ENCODE data around the gene CENPT.
"Not testable (repeated sequence)": the region's sequence is repeated elsewhere in the genome, so short reads cannot be mapped to it uniquely, and the experiment has no call there.

Gene CENPT

DNA sequence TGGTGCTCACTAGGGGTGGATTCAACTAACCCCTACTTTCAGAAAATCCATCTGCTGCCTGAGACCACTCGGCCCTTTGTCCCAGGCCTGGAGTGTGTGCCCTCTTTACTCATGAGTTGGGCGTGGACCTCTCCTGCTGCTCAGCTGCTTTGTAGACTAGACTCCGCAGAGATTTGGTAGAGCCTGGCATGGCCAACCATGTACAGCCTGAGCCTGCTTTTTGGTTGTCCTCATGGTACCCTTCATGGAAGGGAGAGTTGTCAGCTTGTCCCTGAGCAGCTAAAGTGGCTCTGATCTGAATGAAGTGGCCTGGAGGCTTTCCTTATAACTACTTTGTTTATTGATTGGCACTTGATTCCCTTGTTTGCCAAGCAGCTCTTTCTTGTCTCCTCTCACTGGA lies 26.9 kb upstream of the CENPT start:
- H3K4me1 ChIP-seq (ENCODE audit: control insufficient read depth, insufficient read depth, low read length): peaks cover 29% of the 10 kb centered on the region
- peaks cover 39 to 43% of the 10 kb centered on the region in 2 donors for H3K36me3 ChIP-seq (ENCODE audit: control insufficient read depth in 2 of 2, insufficient read depth in 2 of 2, low read length in 2 of 2)
- no peaks in the 10 kb centered on the region for H3K27me3 ChIP-seq (ENCODE audit: control insufficient read depth in 1 of 2, insufficient read depth in 2 of 2, low read length in 2 of 2)
- no peak overlapping the region for H3K27ac ChIP-seq (ENCODE audit: low read length)
- peak overlapping the region; percentile 90 to 92 for H3K9ac ChIP-seq (ENCODE audit: low read length in 2 of 2)
- H3K9me3 ChIP-seq (ENCODE audit: control insufficient read depth in 2 of 2, low read length in 2 of 2): no peaks in the 10 kb centered on the region
- H3K4me3 ChIP-seq (ENCODE audit: low read length in 2 of 2): peak overlapping the region; percentile 83 to 93

DNA sequence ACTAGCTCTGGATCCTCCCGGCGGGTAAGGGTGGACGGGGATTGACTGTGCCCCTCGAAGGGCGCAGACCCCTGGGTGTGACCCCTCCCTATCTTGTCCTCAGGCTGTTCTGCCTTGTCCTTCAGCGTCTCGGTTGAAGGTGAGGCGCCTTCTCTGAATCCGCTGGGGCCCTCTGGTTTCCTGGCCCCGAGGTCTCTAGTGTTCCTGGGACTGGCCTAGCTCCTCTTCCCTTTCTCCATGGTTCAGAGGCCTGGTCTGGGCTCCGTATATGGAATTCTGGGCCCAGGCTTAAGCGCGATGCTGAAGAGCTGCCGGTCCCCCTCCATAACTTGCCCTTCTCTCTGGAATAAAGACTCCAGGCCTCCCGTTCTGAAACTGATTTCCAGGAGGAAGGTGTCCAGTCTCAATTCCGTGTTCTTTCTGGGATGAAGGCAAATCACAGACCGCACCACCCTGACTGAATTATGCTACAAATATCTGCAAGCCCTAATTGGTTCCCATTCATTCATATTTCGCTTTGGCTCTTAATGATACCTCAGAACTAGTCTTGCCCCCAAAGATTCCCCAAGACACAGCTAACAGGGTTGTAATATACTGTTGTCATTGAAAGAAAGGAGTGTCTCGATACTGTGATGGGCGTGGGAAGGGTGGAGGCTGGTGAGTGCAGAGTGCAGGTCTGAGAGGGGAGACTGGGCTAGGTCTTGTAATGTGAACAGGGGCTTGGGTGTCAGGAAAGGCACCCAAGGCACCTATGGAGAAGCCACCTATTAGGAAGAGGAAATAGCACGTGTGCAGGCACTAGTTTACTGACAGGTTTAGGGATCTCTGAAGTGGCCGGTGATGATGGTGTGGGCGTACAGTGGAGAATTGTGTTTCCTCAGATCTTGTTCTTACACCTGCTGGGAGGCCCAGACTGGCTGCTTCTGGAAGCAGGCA lies 26.2 kb upstream of the CENPT start:
- H3K9ac ChIP-seq (ENCODE audit: low read length in 2 of 2): peak overlapping the region; percentile 90 to 92
- H3K4me3 ChIP-seq (ENCODE audit: low read length in 2 of 2): peak overlapping the region; percentile 83 to 93
- H3K36me3 ChIP-seq (ENCODE audit: control insufficient read depth in 2 of 2, insufficient read depth in 2 of 2, low read length in 2 of 2): peaks cover 32 to 39% of the 10 kb centered on the region in 2 donors
- H3K4me1 ChIP-seq (ENCODE audit: control insufficient read depth, insufficient read depth, low read length): peaks cover 29% of the 10 kb centered on the region
- no peaks in the 10 kb centered on the region for H3K9me3 ChIP-seq (ENCODE audit: control insufficient read depth in 2 of 2, low read length in 2 of 2)
- peak overlapping the region; percentile 70 for H3K27ac ChIP-seq (ENCODE audit: low read length)
- H3K27me3 ChIP-seq (ENCODE audit: control insufficient read depth in 1 of 2, insufficient read depth in 2 of 2, low read length in 2 of 2): no peaks in the 10 kb centered on the region

DNA sequence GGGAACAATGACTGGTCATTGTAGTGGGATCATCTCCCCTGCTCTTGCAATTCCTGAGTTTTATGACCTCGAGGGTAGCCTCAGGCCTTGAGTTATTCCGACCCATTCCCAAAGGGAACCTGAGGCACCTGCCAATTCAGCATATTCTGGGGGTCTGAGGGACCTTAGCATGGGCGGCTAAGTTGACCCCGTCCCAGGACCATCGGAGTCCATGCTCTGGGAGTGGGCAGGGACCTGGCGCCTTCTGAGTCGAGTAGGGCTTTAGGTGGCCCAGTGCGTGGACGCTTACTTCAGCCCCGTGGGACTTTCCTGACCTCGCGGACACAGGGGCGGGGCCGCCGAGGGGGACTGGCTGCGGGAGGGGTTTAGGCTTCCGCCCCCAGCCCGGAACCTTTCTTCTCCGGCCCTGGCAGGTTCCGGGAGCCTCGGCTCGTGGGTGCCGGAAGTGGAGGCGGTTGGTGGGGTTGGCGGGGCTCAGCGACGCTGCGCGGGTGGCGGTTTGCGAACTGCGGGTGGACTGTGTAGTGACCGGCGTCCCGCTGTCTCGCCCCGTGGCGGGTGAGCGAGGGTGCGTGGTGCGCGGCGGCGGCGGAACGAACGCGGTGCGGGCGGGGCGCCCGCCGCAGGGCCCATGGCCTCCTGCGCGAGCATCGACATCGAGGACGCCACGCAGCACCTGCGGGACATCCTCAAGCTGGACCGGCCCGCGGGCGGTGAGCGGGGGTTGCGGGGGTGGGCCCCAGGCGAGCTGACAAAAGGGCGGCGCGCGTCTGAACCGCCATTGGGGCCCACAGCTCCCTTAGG lies 25.3 kb upstream of the CENPT start, which contains the start of gene EDC4:
Gene EDC4 (plus strand): TSS at position 422 of the 804 bp plus-strand sequence. CDS start 210 bp downstream, at position 632.
- Histone ChIP-seq H3K36me3 (ENCODE audit: control insufficient read depth in 2 of 2, insufficient read depth in 2 of 2, low read length in 2 of 2) (peaks cover 23 to 38% of the 10 kb centered on the region in 2 donors), H3K27ac (ENCODE audit: low read length) (peak within 1 kb of the TSS; percentile 70), H3K9ac (ENCODE audit: low read length in 2 of 2) (peak within 1 kb of the TSS; percentile 90 to 92), H3K4me1 (ENCODE audit: control insufficient read depth, insufficient read depth, low read length) (peaks cover 29% of the 10 kb centered on the region), H3K9me3 (ENCODE audit: control insufficient read depth in 2 of 2, low read length in 2 of 2) (no peaks in the 10 kb centered on the region), H3K4me3 (ENCODE audit: low read length in 2 of 2) (peak within 1 kb of the TSS; percentile 83 to 93), H3K27me3 (ENCODE audit: control insufficient read depth in 1 of 2, insufficient read depth in 2 of 2, low read length in 2 of 2) (no peaks in the 10 kb centered on the region)

DNA sequence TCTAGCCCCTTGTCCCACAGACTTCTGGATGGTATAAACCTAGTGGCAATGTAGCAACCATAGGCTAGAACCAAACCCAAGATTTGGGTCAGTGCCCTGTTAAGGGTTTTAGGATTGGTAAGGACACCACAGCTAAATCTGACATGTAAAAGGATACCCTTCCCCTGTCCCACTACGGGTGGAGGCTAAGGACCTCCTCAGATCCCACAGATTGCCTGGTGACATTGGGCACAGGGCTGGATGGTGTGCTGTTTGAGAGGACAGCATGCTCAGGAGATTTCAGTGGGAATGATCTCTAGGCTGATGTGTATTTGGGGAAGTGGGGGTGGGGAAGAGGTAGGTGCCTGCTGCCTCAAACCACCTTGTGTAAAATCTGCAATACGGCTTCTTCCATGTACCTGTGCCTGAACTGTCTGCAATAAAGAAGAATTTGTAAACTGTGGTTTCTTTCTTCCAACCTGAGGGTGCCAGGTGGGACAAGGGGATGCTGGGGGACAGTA lies 24.7 kb upstream of the CENPT start:
- Histone ChIP-seq H3K27ac (ENCODE audit: low read length) (peak overlapping the region; percentile 70), H3K27me3 (ENCODE audit: control insufficient read depth in 1 of 2, insufficient read depth in 2 of 2, low read length in 2 of 2) (no peaks in the 10 kb centered on the region), H3K4me3 (ENCODE audit: low read length in 2 of 2) (peak overlapping the region; percentile 83 to 93)

DNA sequence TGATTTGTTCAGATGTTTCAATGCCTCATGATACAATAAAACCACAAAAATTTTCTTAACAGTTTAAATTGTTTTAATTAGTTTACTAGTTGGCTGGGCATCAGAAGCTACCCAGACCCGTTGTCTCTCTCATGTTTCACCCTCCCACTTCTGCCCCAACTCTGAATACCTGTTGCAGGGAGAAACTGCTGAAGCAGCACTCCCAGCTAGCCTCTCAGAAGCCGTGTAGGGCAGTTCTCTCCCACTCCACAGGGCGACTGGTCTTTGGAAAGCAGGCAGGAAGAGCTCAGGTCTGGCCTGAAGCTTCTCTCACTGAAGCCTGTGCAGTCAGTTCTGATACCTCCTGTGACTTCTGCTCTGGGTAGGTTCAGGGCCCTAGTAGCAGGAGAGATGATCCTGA lies 23.8 kb upstream of the CENPT start:
- Histone ChIP-seq H3K27ac (ENCODE audit: low read length) (no peak overlapping the region), H3K9me3 (ENCODE audit: control insufficient read depth in 2 of 2, low read length in 2 of 2) (no peaks in the 10 kb centered on the region), H3K36me3 (ENCODE audit: control insufficient read depth in 2 of 2, insufficient read depth in 2 of 2, low read length in 2 of 2) (peaks cover 8 to 28% of the 10 kb centered on the region in 2 donors), H3K4me3 (ENCODE audit: low read length in 2 of 2) (no peak overlapping the region), H3K4me1 (ENCODE audit: control insufficient read depth, insufficient read depth, low read length) (peaks cover 29% of the 10 kb centered on the region), H3K9ac (ENCODE audit: low read length in 2 of 2) (no peak overlapping the region), H3K27me3 (ENCODE audit: control insufficient read depth in 1 of 2, insufficient read depth in 2 of 2, low read length in 2 of 2) (no peaks in the 10 kb centered on the region)

More for the DNA sequence above, 24.7 kb upstream of the CENPT start:
- H3K36me3 ChIP-seq (ENCODE audit: control insufficient read depth in 2 of 2, insufficient read depth in 2 of 2, low read length in 2 of 2): peaks cover 17 to 37% of the 10 kb centered on the region in 2 donors
- peak overlapping the region; percentile 90 to 92 for H3K9ac ChIP-seq (ENCODE audit: low read length in 2 of 2)
- no peaks in the 10 kb centered on the region for H3K9me3 ChIP-seq (ENCODE audit: control insufficient read depth in 2 of 2, low read length in 2 of 2)
- peaks cover 29% of the 10 kb centered on the region for H3K4me1 ChIP-seq (ENCODE audit: control insufficient read depth, insufficient read depth, low read length)

DNA sequence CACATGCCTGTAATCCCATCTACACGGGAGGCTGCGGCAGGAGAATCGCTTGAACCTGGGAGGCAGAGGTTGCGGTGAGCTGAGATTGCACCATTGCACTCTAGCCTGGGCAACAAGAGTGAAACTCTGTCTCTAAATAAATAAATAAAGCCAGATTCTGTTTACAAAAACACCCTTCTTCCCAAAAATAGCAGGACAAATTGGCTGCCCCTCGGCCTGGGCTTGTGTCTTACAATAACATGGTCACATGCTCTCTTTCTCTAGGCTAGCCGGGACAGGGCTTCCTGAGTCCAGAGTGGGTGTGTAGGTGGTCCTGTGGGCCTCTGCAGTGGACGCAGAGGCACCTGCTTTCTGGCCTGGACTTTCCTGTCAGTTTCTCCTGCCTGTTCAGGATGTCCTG lies 22.2 kb upstream of the CENPT start:
- H3K36me3 ChIP-seq (ENCODE audit: control insufficient read depth in 2 of 2, insufficient read depth in 2 of 2, low read length in 2 of 2): peaks cover 8 to 30% of the 10 kb centered on the region in 2 donors

DNA sequence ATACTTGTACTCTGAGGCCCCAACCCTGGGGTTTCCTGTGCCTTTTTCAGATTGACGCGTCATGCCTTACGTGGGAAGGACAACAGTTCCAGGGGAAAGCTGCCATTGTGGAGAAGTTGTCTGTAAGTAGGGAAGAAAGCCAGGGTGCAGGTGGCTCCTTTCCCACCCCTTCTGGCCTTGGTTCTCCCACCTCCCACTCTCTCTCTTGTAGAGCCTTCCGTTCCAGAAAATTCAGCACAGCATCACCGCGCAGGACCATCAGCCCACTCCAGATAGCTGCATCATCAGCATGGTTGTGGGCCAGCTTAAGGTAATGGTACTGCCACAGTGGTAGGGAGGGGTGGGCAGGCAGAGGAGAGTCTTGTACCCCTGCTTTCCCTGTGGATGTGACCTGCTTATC lies 20.8 kb upstream of the CENPT start:
- peaks cover 8 to 30% of the 10 kb centered on the region in 2 donors for H3K36me3 ChIP-seq (ENCODE audit: control insufficient read depth in 2 of 2, insufficient read depth in 2 of 2, low read length in 2 of 2)

More for the DNA sequence above, 22.2 kb upstream of the CENPT start:
- no peak overlapping the region for H3K9ac ChIP-seq (ENCODE audit: low read length in 2 of 2)
- no peaks in the 10 kb centered on the region for H3K27me3 ChIP-seq (ENCODE audit: control insufficient read depth in 1 of 2, insufficient read depth in 2 of 2, low read length in 2 of 2)
- H3K4me3 ChIP-seq (ENCODE audit: low read length in 2 of 2): no peak overlapping the region
- H3K27ac ChIP-seq (ENCODE audit: low read length): no peak overlapping the region
- H3K4me1 ChIP-seq (ENCODE audit: control insufficient read depth, insufficient read depth, low read length): peaks cover 20% of the 10 kb centered on the region
- H3K9me3 ChIP-seq (ENCODE audit: control insufficient read depth in 2 of 2, low read length in 2 of 2): no peaks in the 10 kb centered on the region

DNA sequence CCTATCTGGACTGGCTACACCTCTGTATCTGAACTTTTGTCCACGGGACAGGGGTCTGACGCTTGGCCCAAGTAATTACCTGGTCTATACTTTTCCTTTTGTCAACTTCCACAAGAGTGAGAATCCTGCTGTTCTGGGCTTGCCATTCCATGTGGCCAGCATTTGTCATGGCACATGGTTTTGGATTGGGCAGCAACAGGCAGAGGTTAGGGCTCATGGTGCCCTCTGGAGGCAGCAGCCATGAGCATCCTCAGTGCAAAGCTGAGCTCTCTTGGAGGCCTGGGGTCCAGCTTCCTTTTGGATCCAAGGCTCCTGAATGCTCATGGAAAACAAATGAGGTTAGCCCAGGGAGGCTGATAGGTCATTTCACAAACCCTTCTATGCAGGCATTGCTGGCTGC lies 17.8 kb upstream of the CENPT start:
- Histone ChIP-seq H3K4me3 (ENCODE audit: low read length in 2 of 2) (no peak overlapping the region), H3K36me3 (ENCODE audit: control insufficient read depth in 2 of 2, insufficient read depth in 2 of 2, low read length in 2 of 2) (peaks cover 8 to 26% of the 10 kb centered on the region in 2 donors), H3K9me3 (ENCODE audit: control insufficient read depth in 2 of 2, low read length in 2 of 2) (no peaks in the 10 kb centered on the region), H3K4me1 (ENCODE audit: control insufficient read depth, insufficient read depth, low read length) (peaks cover 32% of the 10 kb centered on the region), H3K9ac (ENCODE audit: low read length in 2 of 2) (no peak overlapping the region), H3K27ac (ENCODE audit: low read length) (no peak overlapping the region), H3K27me3 (ENCODE audit: control insufficient read depth in 1 of 2, insufficient read depth in 2 of 2, low read length in 2 of 2) (no peaks in the 10 kb centered on the region)

More for the DNA sequence above, 20.8 kb upstream of the CENPT start:
- no peaks in the 10 kb centered on the region for H3K9me3 ChIP-seq (ENCODE audit: control insufficient read depth in 2 of 2, low read length in 2 of 2)
- no peak overlapping the region for H3K27ac ChIP-seq (ENCODE audit: low read length)
- no peak overlapping the region for H3K9ac ChIP-seq (ENCODE audit: low read length in 2 of 2)
- peaks cover 19% of the 10 kb centered on the region for H3K4me1 ChIP-seq (ENCODE audit: control insufficient read depth, insufficient read depth, low read length)
- H3K27me3 ChIP-seq (ENCODE audit: control insufficient read depth in 1 of 2, insufficient read depth in 2 of 2, low read length in 2 of 2): no peaks in the 10 kb centered on the region
- no peak overlapping the region for H3K4me3 ChIP-seq (ENCODE audit: low read length in 2 of 2)

DNA sequence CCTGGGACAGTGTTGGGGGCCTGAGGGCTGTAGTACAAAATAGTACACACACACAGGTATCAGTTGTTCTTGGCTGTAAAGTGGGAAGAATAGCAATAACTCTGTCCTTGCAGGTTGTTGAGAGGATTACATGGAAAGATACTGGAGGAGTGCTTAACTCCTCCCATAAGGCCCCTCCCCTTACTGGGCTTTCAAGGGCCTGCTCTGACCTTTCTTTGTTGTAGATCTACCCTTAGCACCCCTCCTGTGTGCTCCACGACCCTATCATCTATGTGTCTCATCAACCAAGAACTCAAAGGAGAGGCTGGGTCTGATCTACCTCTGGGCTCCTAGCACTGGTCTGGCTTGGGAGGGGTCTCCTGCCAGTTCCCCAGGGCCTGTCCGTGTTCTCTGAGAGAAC lies 17.1 kb upstream of the CENPT start:
- Histone ChIP-seq H3K9me3 (ENCODE audit: control insufficient read depth in 2 of 2, low read length in 2 of 2) (no peaks in the 10 kb centered on the region), H3K27ac (ENCODE audit: low read length) (no peak overlapping the region), H3K36me3 (ENCODE audit: control insufficient read depth in 2 of 2, insufficient read depth in 2 of 2, low read length in 2 of 2) (peaks cover 5 to 26% of the 10 kb centered on the region in 2 donors), H3K4me3 (ENCODE audit: low read length in 2 of 2) (no peak overlapping the region), H3K4me1 (ENCODE audit: control insufficient read depth, insufficient read depth, low read length) (peaks cover 32% of the 10 kb centered on the region), H3K27me3 (ENCODE audit: control insufficient read depth in 1 of 2, insufficient read depth in 2 of 2, low read length in 2 of 2) (no peaks in the 10 kb centered on the region), H3K9ac (ENCODE audit: low read length in 2 of 2) (no peak overlapping the region)

DNA sequence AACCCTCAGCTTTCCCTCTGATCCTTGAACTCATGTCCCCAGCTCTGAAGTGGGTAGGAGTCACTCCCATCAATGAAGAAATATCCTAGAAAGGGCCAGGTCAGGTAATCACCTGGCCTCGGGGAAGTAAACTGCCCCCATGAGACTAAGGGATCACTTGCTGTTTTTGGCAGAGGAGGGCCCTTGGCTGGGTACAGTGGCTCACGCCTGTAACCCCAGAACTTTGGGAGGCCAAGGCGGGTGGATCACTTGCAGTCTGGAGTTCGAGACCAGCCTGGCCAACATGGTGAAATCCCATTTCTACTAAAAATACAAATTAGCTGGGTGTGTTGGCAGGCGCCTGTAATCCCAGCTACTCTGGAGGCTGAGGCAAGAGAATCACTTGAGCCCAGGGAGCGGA lies 16.6 kb upstream of the CENPT start:
- H3K9me3 ChIP-seq (ENCODE audit: control insufficient read depth in 2 of 2, low read length in 2 of 2); H3K27me3 ChIP-seq (ENCODE audit: control insufficient read depth in 1 of 2, insufficient read depth in 2 of 2, low read length in 2 of 2): not testable (repeated sequence)
- peak overlapping the region in 1 of 2 donors; percentile 29 for H3K9ac ChIP-seq (ENCODE audit: low read length in 2 of 2)
- peak overlapping the region; percentile 80 for H3K27ac ChIP-seq (ENCODE audit: low read length)
- peaks cover 32% of the 10 kb centered on the region for H3K4me1 ChIP-seq (ENCODE audit: control insufficient read depth, insufficient read depth, low read length)
- peaks cover 5 to 26% of the 10 kb centered on the region in 2 donors for H3K36me3 ChIP-seq (ENCODE audit: control insufficient read depth in 2 of 2, insufficient read depth in 2 of 2, low read length in 2 of 2)
- peak overlapping the region in 1 of 2 donors; percentile 62 for H3K4me3 ChIP-seq (ENCODE audit: low read length in 2 of 2)

All from stomach smooth muscle (tissue), 2 donors.